GM20431 (cell line): Measurements from ENCODE around the gene MPRIP.
"Not testable (repeated sequence)": the region's sequence is repeated elsewhere in the genome, so short reads cannot be mapped to it uniquely, and the experiment has no call there.

Experiments
- in situ Hi-C: fragments of 300-500 bp; cut with MseI, MboI; formaldehyde crosslinking; loops from one replicate; pipeline ENCODE4 v1.15.0; 2020; ENCODE audit warnings: low sequenced_read_pairs; ENCODE audit not compliant: unreplicated experiment

Gene MPRIP

DNA sequence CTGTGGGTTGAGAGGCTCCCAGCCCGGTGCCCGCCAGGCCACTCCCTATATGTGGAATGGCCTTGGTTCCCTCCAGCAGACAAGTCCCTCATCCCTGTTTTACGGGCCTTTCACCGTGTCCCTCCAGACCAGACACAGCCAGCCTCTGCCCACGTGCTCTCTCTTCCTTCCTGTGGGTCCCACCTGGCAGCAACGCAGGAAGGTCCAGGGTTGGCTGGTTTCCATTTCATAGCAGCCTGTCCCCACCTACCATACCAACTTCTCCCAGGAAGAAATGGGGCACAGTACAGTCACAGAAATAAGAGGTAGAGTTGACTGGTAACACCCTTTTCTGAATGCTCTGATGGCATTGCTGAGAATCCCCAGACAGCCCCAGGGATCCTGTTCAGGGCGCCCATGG lies 128.9 kb downstream of the MPRIP start:
- in situ Hi-C loops: loop anchor here (25.0 kb wide), 1 partner anchor 91 kb away; no protein-coding TSS in a partner anchor

DNA sequence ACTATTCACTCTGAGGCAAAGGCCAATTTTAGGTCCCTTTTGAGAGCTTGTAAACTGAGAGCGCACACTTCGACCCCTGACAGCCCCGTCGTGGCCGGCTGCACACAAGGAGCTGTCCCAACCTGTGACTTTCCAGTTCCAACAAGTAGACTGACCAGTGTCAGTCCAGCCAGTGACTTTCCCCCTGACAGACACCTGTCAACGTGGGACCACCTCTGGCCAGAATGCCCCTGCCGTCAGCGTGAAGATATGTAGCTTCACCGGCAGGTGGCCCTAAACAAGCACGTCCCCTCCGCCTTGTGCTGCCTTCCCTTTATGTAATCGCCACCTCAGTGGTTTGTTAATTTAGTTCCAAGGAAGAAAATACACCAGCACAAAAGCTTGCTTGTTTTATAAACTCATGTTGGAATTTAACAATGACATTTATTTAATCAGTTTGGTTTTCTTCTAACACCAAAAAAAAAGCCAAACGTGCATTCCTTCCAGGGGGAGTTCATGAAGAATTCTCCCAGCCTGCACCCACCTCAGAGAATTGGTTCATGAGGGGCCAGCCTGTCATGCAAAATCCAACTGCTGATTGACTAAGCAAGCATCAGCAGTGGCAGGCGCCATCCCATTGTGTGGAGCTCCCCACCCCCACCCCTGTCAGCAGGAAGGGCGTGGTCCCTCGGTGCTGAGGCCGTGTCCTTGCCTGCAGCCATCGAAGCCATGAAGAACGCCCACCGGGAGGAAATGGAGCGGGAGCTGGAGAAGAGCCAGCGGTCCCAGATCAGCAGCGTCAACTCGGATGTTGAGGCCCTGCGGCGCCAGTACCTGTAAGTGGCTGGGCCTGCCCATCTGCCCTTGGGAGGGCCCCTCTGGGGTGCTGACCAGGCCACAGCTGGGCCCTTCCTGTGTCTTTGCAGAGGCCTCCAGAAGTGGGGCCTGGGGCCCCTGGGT lies 130.0 kb downstream of the MPRIP start:
- in situ Hi-C loops: loop anchor here (25.0 kb wide), 1 partner anchor 90 kb away; no protein-coding TSS in a partner anchor

DNA sequence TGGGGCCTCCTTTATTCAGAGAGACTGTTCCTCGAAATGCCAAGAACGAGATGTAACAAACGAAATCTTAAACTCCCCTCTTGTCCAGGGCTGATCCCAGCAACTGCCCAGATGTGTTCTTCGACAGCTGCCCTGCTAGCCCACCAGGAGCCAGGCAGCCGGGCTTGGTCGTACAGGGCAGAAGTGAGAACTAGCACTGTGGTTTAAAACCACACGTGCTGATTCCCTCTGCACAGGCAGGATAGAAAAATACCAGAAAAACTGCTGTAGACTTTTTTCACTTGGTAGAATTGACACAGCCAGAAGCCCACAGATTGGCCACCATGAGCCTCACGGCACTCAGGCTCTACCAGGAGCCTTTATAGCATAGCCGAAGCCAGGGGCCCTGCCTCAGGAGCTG lies 130.7 kb downstream of the MPRIP start:
- in situ Hi-C loops: loop anchor here (25.0 kb wide), 1 partner anchor 89 kb away; no protein-coding TSS in a partner anchor

DNA sequence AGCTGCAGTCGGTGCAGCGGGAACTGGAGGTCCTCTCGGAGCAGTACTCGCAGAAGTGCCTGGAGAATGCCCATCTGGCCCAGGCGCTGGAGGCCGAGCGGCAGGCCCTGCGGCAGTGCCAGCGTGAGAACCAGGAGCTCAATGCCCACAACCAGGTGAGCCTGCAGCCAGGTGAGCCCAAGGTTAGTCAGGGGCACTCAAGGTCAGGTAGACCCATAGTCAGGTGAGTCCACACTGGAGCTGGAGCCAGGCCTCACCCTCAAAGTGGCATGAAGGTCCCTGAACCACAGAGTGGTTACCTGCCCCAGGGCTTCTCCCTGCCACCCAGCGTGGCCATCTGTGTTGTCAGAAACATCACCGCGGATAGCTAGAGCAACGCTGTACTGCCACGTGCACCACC lies 131.7 kb downstream of the MPRIP start:
- in situ Hi-C loops: loop anchor here (25.0 kb wide), 1 partner anchor 88 kb away; no protein-coding TSS in a partner anchor

DNA sequence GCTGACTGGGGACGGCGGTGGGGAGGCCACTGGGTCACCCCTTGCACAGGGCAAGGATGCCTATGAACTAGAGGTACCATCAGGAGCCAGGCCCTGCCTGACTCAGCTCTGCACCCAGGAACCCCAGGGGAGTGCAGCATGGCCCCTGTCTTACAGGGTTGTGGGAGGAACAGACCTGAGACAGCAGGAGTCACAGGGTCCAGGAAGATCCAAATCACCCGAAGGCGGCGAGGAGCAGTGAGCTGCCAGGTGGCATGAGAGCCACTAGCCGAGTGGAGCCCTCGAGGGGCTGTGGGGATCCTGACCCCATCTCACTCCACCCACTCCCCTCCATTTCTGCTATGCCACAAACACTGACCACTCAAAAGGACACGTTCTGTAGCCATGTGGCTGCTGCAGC lies 133.1 kb downstream of the MPRIP start:
- in situ Hi-C loops: no loop called here

DNA sequence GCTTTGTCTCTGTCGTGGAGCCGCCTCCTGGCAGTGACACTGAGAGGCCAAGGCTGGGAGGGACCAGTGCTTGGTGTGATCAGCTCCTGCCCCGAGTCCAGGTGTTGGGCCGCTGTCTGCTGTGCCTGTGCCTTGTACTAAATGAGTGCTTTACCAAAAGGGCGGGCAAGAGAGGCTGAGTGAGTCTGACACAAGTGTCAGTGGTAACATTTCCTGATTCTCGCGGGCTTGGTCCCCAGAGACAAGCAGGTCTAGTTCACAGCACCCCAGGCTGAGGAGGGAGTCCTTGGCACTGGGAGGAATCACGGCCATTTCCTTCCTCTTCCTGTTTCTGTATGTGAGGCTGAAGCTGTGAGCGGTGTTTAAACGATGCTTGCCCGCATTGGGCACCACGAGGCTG lies 133.7 kb downstream of the MPRIP start:
- in situ Hi-C loops: no loop called here

DNA sequence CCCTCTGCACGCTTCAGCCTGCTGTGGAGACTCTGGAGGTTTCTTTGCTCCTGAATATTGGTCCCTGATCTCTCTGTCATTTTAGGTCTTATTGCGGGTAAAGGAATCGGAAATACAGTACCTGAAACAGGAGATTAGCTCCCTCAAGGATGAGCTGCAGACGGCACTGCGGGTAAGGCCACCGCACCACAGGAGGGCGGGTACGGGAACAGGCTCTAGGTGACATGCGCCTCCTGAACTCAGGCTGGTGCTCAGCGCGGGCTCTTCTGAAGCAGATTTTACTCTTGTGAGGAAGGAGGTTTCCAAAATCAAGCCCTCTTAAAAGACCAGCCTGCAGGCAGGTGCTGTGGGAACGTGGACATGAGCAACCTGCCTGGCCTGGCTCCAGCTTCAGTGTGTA lies 134.1 kb downstream of the MPRIP start:
- in situ Hi-C loops: no loop called here

DNA sequence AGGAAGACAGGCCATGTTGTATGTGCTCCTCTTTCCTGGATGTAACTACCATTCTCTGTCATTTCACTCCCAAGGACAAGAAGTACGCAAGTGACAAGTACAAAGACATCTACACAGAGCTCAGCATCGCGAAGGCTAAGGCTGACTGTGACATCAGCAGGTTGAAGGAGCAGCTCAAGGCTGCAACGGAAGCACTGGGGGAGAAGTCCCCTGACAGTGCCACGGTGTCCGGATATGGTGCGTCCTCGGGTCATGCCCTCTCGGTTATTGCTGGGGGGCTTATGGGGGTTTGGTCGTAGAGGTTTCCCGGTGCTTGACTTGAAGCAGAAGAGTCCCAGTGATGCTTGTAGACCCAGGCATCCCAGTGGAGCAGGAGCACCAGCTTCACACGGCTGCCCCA lies 134.9 kb downstream of the MPRIP start:
- in situ Hi-C loops: no loop called here

DNA sequence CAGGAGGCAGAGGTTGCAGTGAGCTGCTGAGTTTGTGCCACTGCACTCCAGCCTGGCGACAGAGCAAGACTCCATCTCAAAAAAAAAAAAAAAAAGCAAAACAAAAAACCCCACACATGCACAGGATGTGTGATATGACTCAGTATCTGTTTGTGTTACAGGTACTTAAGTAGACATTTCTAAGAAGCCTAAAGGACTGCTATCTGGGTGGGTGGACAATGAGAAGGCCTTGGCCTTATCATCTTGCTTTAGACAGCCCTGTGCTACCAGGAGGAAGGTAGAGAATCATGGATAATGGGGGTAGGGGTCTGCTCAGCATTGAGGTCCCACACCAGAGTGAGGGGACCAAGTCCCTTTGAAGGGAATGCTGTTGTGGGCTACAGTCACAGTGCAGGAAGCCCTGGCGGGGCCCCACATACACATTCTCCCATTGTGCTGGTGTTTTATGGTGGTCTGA lies 137.1 kb downstream of the MPRIP start:
- in situ Hi-C loops: no loop called here

DNA sequence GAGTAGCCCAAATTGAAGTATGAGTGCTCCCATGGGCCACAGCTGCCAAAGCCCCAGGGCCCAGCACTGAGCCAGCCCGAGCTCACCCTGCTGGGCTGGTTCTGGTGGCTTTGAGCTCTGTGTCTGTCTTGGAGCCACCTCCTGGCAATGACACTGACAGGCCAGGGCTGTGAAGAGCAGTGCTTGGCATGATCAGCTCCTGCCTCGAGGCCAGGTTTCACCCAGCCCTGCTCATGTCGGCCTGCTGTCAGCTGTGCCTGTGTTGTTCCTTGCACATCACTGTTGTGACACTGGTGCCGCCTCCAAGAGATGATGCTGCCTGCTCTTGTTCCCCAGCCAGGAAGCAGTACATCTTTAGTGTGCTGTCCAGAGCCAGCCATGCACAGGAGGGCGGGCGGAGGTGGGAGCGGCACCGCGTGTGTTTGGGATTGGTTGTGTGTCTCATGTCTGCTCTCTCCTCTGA lies 137.9 kb downstream of the MPRIP start:
- in situ Hi-C loops: no loop called here

DNA sequence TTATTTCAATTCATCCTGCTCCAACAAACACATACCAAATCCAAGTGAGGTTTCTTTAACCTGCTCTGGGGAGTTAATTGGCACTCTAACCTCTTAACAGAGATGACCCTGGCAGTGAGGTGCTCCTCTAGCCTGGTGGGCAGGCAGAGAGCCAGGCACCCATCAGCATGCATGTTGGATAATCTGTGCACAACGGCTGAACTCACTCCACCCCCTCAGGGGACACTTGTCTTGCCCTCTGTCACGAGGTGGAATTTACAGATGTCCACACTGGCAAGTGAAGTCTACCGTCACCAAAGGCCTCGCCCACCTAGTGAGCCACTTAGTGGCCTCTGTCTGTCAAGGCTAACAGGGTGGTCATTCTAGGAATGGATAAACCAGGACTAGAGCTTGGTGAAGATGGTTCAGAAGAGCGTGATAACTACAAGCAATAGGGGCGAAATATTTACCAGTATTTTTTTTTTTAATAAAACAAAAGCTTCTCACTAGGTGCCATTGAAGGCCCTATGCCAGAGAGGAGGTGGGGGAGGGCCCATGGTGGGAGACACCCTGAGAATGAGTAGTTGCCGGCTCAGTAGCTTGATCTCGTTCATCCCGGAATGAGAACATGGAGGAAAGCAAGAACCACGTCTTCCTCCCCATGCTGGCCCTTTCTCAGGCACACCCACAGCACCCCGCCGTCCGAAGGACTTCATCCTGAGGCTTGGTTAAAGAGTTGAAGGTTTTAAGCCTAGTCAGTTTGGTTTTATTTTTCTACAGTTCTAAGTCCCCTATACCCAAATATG lies 138.7 kb downstream of the MPRIP start:
- in situ Hi-C loops: no loop called here

DNA sequence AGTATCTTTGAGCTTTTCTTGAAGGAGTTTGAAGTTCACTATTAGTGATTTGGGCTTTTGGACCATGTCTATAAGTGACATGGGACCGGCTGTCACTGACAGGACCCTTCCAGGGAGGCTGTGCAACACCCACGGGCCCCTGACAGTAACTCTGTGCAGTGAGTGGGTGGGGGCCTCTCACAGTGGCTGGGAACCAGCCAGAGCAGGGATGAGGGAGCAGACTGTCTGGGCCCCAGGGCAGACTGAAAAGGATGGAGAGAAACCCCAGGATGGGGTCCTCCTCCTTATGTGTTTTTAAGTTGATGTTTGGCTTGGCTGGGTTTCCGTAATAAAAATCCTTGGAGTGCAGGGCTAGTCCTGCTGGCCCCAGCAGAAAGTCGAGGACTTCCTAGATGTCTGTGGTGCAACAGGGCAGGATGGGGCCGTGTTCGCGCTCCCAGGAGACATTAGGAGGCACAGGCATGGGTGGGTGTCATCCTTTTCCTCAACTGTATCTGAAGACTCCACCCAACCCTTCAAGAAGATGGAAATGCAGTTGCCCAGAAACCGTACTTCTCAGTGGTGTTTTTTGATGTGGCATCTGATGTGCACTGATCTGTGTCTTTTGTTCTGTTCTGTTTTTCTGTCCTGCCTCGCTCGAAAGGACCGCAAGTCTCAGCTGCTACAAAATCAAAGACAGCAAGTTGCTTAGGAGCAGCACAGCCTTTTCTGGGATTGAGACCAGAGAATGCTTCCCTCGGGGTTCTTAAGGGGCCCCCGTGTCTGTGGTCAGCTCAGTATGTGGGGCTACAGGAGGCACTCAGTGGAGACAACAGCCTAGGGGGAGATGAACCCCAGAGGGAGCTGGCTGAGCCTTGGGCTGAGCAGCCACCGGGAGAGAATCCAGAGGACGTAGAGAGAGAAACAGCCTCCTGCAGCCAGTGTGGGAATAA lies 139.7 kb downstream of the MPRIP start:
- in situ Hi-C loops: no loop called here

DNA sequence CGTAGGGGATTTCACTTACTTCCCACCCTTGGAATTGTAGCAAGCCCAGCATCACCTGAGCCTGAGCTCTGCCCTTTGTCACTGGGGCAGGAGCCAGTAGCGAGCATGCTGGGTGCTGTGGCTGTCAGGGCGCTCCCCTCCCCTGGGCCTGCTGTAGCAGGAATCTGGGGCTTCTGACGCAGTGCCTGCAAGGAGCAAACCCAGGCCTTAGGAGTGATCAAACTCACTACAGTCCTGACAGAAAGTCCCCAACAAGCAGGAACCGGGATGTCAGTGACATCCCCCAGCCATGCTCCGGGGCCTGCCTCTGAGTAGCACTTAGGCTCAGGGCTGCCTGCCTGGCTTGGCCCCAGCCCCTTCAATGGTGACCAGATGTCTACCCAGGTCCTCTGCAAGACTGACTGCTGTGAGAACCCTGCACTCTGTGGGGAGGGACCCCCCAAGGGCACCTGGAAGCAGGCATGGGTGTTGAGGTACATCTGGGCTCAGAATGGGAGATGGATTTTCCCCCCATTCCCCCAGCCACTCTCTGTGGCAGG lies 140.4 kb downstream of the MPRIP start:
- in situ Hi-C loops: no loop called here

DNA sequence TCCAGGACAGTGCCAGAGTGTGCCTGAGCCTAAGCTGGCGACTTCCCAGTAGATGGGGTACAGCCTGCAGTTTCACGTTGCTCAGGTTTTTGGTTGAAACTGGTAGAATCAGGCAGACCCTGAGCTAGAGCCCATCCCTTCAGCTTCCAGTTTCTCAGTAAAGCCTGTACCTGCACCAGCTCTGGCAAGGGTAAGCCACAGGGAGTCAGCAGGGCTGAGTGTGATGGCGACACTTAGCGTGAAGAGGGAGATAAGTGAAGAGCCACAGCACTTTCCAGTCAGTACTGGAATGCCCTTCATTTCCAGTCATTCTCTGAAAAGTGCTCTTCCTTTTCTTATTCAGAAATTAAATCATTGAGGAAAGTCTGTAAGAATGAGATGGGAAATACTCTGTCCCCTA lies 141.5 kb downstream of the MPRIP start:
- in situ Hi-C loops: no loop called here

DNA sequence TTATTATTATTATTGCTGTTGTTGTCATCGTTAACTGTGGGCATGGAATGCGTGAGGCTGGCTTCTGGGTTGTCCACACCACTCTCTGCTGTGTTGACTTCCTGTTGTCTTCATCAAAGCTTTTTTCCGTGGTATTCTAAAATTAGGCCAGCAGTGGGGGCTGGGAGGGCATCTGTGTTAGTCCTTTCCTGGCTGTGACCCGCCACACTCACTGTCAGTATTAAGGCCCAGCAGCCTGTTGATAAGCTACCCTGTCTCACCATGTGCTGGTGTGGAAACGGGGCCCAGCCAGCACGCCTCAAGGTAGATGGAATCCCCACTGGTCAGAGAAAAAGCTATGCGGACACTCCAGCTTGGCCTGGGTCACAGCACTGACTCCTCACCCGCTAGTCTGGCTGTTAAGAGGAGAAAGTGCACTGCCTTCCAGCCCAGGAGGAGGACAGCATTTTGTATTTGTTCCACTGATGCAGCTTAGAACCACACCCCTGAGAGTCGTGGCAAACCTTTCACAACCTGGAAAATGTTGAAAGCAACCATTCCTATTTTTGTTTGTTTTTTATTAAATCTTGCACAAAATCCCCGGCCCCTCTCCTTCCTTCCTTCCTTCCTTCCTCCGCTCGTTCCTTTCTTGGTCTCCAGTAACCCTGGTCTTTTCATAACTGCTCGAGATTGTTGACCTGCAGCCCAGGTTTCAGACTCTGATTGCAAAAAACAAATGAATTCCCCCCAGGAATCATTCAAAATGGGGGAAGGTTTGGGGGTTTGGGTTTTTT lies 142.9 kb downstream of the MPRIP start:
- in situ Hi-C loops: not testable (repeated sequence)

DNA sequence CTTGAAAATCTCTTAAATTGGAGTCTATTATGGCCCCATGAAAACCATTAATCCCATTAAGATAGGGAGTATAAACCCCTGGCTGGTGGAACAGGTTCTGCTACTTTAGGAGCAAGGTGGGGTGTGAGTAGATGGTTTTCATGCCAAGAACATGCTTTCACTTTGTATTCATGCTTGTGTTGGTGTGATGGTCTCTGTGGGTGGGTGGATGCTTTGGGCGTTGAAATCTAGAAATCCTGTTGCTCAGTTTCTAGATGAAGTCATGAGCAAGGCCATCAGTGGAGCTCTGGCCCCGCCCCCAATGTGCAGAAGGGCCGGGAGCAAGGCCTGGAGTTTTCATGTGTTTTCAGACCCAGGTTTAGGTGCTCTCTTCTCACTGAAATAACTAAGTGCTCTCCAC lies 143.8 kb downstream of the MPRIP start:
- in situ Hi-C loops: no loop called here

DNA sequence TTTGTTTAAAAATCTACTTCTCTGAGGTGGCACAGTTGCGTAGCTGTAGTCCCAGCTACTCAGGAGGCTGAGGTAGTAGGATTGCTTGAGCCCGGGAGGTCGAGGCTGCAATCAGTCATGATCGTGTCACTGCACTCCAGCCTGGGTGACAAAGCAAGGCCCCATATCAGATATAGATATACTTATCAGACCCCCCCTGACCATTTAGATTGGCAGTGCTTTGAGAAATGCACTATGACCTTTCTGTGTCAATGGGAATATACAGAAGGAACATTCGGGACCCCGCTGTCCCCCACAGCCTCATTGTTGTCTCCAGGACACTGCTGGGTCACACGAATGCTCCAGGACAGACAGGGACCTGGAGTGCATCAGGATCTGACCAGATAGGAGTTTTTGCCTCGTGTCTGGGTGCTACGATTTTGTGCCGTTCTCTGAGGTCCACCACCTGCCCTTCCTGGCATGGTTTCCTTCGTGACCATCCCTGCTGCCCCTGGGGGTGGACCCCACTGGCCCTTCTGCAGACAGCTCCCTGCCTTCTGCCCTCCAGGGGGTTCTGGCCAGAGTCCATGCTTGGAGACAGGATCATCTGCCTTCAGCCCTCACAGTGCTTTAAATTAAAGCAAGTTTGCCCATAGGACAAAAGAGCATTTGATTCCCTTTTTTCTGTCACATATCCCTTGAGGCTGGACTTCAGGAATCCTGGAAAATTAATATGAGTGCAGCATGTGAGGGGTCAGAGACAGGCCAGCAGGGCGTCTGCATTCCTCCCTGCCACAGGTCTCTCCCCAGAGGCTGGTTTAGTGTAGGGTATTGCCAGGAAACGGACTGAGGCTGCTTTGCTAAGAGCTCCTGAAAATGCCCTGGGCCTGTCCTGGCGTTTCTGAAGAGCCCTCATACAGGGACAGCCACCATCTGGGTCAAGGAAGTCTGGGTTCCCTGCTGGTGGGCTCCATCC lies 144.6 kb downstream of the MPRIP start:
- in situ Hi-C loops: no loop called here

DNA sequence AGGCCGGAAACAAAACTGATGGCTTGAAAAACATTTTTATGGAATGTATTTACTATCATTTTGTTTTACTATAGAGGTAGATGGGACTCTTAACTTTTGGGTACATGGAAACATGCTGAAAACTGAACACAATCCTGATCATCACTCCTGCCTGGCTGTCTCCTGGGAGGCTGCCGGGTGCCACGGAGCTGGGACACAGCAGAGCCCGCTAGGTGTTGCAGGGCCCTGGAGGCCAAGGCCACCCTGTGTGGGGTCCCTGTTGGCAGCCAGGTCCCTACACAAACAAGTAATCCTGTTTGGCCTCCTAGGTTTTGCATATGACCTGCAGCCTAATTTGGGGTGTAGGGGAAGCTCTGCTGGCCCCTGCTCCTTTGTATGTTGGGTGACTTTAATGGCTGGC lies 146.3 kb downstream of the MPRIP start:
- in situ Hi-C loops: no loop called here
